ENCODE measurements around the gene BBX. TPM values are rescaled to one million over a fixed set of nuclear protein-coding genes. Genes with fewer than 3 reads are reported as not detected.

BBX gene
- total RNA-seq, 4 donors from 2014 or later, result 24.2 to 68.7 (median 38.0) TPM

- H3K9me3 ChIP-seq, result no peaks in the 10 kb centered on the region
- H3K36me3 ChIP-seq, result no peaks in the 10 kb centered on the region
- DNase-seq (ENCODE audit: low spot score in 2 of 2), result no peak
- no peak overlapping the region for H3K27ac ChIP-seq
- H3K4me1 ChIP-seq, result no peaks in the 10 kb centered on the region
- TF ChIP-seq CTCF (IDR thresholded peaks at IDR 0.05), result no peak
- TF ChIP-seq EP300 (IDR thresholded peaks at IDR 0.05), result no peak
- no peak for TF ChIP-seq POLR2AphosphoS5 (IDR thresholded peaks at IDR 0.05)
- TF ChIP-seq POLR2A (IDR thresholded peaks at IDR 0.05), result no peak
- H3K4me3 ChIP-seq, result no peak overlapping the region
- no peaks in the 10 kb centered on the region for H3K27me3 ChIP-seq
- WGBS, result 77% methylated on average over 2 of the region's 2 CpGs
Observed at GRCh38 chr3:107542665-107543064, 19.9 kb downstream of the BBX start.

GRCh38 chr3:107543666-107544065, 20.9 kb downstream of the BBX start:
- no peak overlapping the region for H3K4me3 ChIP-seq
- 87% methylated on average over 4 of the region's 4 CpGs for WGBS
- no peaks in the 10 kb centered on the region for H3K4me1 ChIP-seq
- TF ChIP-seq CTCF (IDR thresholded peaks at IDR 0.05), result no peak
- TF ChIP-seq POLR2AphosphoS5 (IDR thresholded peaks at IDR 0.05), result no peak
- no peak for TF ChIP-seq EP300 (IDR thresholded peaks at IDR 0.05)
- TF ChIP-seq POLR2A (IDR thresholded peaks at IDR 0.05), result no peak
- no peak overlapping the region for H3K27ac ChIP-seq
- no peaks in the 10 kb centered on the region for H3K9me3 ChIP-seq
- DNase-seq (ENCODE audit: low spot score in 2 of 2), result no peak
- no peaks in the 10 kb centered on the region for H3K36me3 ChIP-seq
- no peaks in the 10 kb centered on the region for H3K27me3 ChIP-seq

GRCh38 chr3:107545680-107546120, 22.9 kb downstream of the BBX start:
- H3K4me1 ChIP-seq, result no peaks in the 10 kb centered on the region
- H3K27ac ChIP-seq, result no peak overlapping the region
- H3K9me3 ChIP-seq, result no peaks in the 10 kb centered on the region
- no peaks in the 10 kb centered on the region for H3K27me3 ChIP-seq
- no peak for TF ChIP-seq EP300 (IDR thresholded peaks at IDR 0.05)
- no peak for TF ChIP-seq POLR2AphosphoS5 (IDR thresholded peaks at IDR 0.05)
- TF ChIP-seq CTCF (IDR thresholded peaks at IDR 0.05), result no peak
- no peak for TF ChIP-seq POLR2A (IDR thresholded peaks at IDR 0.05)
- H3K4me3 ChIP-seq, result no peak overlapping the region
- DNase-seq (ENCODE audit: low spot score in 2 of 2), result no peak
- 50% methylated on average over 1 of the region's 1 CpG for WGBS
- no peaks in the 10 kb centered on the region for H3K36me3 ChIP-seq

GRCh38 chr3:107548601-107549000, 25.8 kb downstream of the BBX start:
- H3K4me1 ChIP-seq, result no peaks in the 10 kb centered on the region
- no peak for DNase-seq (ENCODE audit: low spot score in 2 of 2)
- TF ChIP-seq EP300 (IDR thresholded peaks at IDR 0.05) (no peak), CTCF (IDR thresholded peaks at IDR 0.05) (no peak), POLR2AphosphoS5 (IDR thresholded peaks at IDR 0.05) (no peak), POLR2A (IDR thresholded peaks at IDR 0.05) (no peak)
- WGBS, result 92% methylated on average over 2 of the region's 2 CpGs
- H3K4me3 ChIP-seq, result no peak overlapping the region
- no peaks in the 10 kb centered on the region for H3K27me3 ChIP-seq
- H3K27ac ChIP-seq, result no peak overlapping the region
- H3K36me3 ChIP-seq, result no peaks in the 10 kb centered on the region
- no peaks in the 10 kb centered on the region for H3K9me3 ChIP-seq

- Histone ChIP-seq H3K27ac (no peak overlapping the region), H3K4me3 (no peak overlapping the region), H3K36me3 (no peaks in the 10 kb centered on the region), H3K9me3 (no peaks in the 10 kb centered on the region), H3K27me3 (no peaks in the 10 kb centered on the region), H3K4me1 (peaks cover 5% of the 10 kb centered on the region)
- TF ChIP-seq CTCF (IDR thresholded peaks at IDR 0.05) (no peak), POLR2AphosphoS5 (IDR thresholded peaks at IDR 0.05) (no peak), POLR2A (IDR thresholded peaks at IDR 0.05) (no peak), EP300 (IDR thresholded peaks at IDR 0.05) (no peak)
- 85% methylated on average over 3 of the region's 3 CpGs for WGBS
- DNase-seq (ENCODE audit: low spot score in 2 of 2), result no peak
Observed at GRCh38 chr3:107555359-107555758, 32.6 kb downstream of the BBX start.
